Anterior cingulate cortex (tissue), 58 donors: ENCODE data around the gene HIRA.
A peak's percentile ranks its signal among the peaks of the same experiment; 100 is the strongest.

Source experiments
- DNase-seq, 58 donors: peaks; one replicate each; lab custom pipeline; 2025; lab: John Stamatoyannopoulos, UW

The HIRA gene

DNA sequence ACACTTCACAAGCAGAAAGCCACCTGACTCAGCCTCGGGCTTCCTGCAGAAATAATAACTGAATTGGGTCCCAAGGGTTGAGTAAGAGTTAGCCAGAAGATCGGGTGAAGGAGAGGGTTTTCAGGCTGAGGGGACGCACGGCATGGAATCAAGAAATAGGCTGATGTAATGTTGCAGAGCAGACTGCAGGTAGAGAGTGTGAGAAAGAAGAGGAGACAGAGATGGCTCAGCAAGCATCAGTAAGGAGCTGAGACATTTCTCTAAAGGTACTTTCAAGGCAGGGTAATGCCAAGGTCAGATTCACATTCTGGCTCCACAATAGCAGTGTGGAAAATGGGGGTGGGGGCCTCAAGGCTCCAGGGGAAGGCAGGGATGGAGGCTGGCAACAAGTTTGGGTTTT lies 18.6 kb downstream of the HIRA start:
- no peak for DNase-seq

DNA sequence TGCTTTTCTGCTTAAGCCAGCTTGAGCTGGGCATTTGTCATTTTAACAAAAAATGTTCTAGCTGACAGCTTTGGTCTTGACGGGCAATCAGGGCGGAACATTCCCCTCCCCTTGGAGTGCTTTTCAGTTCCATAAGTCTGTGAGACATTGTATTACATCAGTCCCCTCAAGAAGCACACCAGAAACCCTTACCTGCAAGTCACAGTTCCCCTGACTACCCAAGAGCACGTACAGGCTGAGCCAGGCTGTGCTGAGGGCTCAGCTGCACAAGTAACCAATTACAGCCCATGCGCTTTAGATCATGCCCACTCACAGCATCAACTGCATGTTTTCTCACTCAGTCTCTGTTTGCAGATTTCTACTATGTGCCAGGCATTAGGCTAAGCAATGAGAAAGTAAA lies 19.1 kb downstream of the HIRA start:
- DNase-seq = no peak

DNA sequence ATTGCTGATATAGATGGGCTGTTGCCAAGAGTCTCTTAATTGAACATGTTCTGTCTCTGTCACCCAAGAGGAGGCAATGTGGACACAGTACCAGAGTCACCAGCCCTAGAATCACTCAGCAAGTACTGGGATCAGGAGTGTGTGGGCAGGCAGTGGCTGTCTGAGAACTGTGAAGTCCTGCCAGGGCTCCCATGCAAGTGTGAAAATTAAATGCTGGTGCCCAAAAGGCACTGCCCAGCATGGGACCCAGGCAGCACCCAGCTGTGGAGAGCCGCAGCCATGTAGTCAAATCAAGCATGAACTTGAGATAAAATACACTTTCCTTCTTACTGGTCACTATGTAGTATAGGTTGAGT lies 19.9 kb downstream of the HIRA start:
- no peak for DNase-seq

DNA sequence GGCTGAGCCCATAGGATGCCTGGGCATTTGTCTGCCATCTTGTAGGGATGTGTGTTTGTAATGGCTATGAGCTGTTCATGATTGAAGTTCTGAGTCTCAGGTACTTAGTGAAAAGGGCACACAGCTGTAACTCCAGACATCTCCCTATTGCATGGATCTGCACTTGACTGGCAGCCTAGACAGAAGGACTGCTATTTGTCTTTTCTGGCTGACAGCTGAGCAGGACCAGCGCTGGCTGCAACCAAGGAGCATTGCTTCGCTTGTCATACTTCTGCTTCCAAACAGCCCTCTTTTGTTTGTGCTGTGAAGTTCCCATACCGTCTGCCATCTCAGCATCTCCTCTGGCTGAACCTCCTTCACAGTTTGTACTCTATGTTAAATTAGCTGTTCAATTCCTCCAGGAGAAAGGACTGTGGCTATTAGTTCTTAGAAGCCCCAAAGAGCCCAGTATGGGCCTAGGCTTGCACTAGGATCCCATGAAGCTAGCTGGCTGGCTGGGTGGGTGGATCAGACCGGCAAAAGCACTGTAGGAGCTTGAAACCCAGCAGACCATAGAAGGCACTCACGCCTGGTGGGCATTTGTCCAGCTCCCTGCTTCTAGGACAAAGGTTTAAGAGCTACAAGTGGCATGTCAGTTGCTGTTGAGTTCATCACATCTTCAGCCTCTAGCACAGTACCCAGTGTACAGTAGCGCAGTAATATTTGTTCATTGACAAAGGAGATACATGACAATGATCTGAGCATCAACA lies 20.4 kb downstream of the HIRA start:
- peak in 1 of 58 donors; percentile 45 for DNase-seq

DNA sequence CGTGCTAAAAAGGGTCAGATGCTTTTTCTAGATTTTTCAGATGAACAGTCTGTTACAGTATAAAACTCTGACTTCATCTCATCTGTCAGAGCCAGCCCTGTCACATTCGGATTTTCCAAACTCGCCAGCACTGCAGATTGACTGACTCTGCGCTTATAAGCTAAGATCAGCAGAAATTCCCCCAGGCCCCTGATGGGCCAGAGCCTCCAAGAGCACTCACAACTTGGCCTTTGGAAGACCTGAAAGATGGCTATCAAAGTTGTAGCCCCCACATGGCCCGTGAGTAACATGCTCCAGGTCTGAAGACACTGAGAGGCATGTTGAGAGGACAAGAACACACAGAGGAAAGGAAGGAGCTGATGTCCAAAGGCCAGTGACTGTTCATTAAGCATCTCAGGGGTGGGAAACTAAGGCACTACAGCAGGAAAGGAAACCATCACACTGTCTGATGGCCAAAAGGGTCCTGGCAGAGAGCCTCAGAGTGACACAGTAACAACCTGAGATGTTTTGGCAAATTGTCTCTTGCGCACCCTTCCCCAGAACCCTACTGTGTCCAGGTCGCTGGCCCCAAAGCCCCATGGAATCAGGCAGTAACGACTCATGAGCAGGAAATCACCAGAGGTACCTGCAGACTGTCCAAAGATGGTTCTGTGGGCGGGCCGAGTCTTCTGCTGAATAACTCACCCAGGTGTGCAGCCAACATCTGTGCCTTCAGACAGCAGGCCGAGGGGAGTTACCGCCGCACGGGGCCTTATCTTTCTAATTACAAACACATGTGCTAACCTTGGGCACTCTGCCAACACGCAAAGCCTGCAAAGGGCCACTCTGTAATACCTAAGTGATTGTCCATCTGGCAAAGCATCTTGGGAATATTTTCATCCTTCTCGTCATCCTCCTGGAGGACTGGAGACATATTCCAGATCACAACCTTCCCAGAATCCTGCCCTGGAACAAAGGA lies 23.6 kb downstream of the HIRA start:
- DNase-seq = no peak

DNA sequence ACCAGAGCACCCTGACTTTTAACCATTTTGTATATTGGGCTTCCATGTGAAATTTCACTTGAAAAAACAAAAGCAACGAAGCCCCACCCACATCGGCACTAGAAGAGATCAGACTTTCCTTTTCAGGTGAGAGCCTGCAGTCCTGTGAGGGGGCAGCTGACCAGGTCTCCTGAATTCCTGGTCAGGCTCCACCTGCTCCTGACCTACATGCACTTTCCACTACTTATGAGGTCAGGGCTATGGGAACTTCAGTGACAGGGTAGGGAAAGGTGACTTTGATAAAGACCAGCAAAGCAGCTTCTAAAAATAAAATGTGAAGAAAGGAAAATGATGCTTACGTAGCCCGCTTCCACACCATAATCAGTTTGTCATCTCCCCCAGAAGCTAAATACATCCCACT lies 24.7 kb downstream of the HIRA start:
- no peak for DNase-seq

DNA sequence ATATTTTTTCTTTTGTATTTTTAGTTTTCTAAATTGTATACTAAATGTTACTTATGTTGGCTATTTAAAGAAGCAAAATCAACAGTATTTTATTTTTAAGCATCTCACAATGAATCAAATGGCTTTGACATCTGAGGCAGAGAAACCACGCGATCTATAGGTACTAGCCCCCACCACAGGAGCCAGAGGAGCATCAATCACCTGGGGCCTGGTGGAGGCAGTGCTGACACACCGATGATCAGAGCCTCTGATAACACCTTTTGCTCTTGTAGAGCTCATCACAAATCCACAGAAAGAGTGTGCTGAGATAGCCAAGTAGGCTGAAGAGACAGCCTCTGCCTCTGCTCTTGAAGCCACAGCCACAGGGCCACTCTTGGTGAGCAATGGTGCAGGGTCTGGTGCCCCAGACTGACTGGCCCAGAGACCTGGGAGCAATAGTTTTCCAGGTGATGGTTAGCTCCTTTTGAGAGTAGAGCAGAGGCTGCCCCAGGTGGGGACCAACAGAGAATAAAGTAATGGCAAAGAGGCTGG lies 25.2 kb downstream of the HIRA start:
- no peak for DNase-seq

DNA sequence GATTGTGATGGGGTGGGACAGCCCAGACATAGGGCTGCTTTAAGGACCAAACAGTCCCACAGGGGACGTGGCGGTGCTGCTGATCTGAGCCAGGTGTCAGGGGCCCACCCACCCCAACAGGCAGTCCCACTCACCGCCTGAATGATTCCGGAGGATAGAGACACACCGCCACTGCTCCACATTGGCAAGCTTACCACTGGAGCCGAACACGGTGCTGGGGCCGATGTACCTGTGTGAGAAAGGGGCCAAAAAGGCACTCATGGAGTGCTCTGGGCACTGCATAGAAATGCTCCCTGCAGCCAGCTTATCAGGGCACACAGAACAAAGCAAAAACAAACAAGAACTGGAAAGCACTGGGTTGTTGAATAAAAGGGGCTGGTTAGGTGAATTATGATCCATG lies 25.9 kb downstream of the HIRA start:
- no peak for DNase-seq

DNA sequence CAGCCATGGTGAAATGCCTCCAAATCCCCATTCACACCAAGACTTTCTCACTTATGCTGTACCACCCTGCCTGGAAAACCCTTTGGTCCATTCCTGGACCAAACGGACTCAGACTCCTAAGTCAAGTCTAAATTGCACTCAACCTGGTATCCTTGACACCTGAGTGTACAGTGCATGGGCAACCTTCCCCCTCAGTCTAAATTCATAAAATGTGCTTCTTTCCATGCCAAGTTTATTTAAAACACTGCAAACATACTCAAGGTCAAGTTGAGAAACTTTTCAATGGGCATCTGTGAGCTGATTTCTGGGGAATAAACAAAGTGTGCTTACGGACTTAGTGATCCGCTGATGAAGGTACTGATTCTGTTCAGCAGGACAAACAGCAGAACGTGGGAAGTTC lies 26.4 kb downstream of the HIRA start:
- no peak for DNase-seq

DNA sequence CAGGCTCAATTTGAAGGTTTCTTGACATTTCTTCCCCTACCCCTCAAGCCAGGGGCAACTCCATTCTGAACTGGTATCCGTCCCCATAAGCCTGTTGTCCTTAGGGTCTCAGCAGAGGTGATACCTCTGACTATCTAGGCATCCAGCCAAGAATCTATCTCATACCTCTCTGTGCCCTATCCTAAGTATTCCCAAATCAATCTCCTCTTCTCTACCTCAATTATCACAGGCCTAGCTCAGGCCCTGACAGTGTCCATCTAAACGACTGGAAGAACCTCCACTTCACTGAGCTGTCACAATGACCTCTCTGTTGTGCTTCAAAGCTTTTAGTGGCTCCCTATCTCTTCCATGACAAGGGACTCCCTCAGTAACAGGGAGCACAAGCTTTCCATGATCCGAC lies 26.9 kb downstream of the HIRA start:
- no peak for DNase-seq

DNA sequence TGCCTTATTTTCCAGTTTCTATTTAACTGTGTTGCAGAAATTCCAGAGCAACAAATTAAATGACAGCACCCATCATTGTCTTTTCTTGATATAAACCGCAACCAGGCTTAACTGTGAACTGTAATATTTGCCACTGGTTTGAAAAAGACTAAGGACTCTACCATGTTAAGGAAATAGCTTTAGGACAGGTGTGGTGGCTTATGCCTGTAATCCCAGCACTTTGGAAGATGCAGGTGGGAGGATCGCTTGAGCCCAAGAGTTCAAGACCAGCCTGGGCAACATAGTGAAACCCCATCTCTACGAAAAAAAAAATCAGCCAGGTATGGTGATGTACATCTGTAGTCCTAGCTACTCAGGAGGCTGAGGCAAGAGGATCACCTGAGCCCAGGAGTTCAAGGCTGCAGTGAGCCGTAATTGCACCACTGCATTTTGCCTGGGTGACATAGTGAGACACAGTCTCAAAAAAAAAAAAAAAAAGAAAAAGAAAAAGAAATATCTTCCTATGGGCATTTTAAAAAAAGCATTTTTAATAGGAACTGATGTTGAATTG lies 28.8 kb downstream of the HIRA start:
- DNase-seq = no peak

DNA sequence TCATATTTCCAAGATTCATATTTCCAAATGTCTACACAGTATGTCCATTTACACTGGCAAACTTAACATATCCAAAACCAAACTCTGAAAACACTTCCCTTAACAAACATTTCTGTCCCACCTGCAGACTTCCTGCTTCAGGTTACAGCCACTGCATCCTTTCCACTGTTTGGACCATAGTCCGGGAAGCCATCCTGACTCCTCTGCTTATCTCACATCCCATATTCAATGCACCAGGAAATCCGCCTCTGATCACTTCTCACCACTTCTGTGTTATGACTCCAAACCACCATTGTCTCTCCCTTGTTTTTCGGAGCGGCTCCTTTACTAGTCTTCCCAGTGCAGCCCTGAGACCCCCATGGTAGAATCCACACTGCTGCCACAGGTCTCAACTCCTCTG lies 30.1 kb downstream of the HIRA start:
- DNase-seq = no peak

DNA sequence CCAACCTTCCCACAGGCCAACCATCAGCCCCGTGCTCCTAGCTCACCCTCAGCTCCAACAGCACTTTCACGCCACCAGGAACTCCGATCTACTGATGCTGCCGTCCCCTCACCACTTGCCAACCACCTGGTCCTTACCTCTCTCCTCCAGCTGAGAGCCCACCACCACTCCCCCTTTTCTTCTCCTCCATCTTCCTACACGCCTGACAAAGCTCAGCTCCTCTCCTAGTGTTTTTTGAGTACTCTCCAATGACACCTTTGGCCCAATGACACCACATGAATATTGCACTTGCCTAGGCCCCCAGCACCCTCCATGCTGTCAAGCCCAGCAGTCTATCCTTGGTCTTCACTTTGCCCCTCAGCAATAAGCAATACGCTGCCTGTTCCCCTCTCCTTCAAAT lies 30.7 kb downstream of the HIRA start:
- DNase-seq = no peak

DNA sequence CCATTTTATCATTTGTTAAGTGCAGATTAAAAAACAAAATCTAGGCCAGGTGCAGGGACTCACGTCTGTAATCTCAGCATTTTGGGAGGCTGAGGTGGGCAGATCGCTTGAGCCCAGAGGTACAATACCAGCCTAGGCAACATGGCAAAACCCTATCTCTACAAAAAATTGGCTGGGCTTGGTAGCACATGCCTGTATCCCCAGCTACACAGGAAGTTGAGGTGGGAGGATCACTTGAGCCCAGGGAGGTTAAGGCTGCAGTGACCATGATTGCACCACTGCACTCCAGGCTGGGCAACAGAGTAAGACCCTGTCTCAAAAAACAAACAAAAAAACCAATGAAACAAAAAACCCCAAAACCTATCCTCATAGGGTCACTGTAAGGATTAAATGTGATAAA lies 32.9 kb downstream of the HIRA start:
- DNase-seq = no peak

DNA sequence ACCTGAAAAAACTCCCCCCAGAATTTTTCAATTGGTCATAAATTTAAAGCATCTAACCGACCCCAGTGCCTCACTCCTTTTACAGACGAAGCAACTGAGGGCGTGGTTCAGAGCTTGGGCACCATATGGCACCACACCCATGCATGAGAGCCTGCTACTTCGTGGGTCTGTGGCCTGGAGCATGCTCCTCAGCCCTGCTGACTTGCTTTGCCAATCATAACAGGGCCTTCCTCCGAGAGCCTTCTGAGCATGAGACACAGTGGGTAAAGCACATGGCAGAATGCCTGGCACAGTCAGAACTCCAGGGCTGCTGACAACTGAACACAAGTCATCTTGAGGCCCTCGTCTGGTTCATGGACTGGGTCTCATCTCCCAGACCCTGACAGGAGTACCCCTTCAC lies 33.3 kb downstream of the HIRA start:
- no peak for DNase-seq

DNA sequence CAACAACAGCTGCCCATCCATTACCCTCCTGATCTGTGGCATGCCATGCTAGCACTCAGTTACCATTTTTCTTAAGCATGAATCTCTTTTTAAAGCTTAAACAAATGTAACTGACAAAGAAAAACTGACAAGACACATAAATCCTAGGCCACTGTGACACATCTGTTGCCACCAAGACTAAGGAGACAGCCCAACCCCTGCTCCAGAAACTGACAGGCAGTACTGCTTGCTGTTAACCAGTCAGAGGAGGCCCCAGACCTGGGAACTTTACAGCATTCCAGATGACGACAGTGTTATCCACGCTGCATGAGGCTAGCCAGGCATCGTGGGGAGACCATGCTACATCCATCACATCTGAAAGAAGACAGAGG lies 33.8 kb downstream of the HIRA start:
- DNase-seq = peak in 1 of 58 donors; percentile 15

DNA sequence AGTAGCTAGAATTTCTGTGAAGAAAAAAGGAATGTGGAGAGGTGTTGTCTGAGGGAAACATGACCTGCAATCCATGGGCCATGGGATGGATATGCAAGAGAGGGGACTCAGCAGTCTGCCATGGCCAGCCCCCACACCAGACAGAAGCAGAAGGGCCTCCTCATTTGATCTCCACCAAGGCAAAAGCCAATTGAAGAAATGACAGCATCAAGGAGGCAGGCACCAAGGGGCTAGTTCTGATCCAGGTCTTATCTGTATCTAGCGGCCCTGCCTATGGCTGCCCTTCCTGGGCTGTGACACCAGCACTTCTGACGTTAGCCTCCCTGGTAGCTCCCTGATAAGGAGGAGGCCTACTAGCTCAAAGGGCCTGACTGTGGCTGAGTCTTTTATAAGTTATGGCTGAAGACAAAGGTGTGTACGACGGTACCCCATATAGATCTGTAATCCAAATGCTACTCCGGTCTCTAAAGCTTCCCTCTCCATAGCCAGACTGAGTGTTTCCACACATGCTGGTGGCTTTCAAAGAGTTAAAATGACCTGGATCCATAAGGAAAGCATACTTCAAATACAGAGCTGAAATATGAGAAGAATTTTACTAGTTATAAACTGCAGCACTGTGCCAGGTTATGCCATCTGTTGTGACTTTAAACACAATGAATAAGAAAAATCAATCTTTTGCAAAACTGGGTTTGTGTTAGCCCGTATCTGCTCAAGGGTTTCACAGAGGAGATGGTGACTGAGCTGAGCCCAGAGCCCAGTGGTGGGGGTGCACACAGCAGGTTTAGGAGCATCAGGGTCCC lies 34.4 kb downstream of the HIRA start:
- no peak for DNase-seq

DNA sequence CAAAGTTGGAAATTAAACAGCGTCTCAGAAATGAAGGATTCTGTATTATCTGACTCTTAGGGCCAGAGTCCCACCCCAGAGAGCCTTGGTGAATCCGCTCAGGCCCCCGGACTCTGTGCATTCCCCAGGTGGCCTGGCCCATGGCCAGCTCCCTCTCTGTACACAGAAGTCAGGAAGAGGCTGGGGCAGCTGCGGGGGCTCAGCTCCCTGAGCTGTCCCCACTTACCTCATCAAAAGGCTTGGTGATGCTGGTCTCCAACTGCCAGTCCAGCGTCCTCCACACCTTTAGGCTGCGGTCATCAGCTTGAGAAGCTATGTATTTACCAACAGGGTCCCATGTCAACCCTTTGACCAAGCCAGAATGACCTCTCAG lies 35.0 kb downstream of the HIRA start:
- no peak for DNase-seq

DNA sequence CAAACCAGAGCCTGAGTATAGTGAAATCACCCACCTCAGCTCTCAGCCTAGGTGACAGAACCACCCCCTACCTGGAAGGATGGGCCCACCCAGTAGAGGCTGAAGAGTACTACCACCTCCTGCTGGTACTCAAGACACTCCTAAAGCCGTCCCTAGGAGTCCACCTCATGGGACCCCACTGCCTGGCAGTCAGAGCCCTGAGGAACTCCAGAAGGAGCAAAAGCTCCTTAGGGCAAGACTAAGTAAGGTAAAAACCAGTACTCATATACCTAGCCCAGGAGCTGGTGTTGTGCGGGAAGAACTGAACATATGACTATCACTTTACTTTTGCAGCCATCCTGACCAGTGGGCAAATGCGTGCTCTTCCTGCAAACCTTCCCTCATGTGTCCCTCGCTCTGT lies 36.3 kb downstream of the HIRA start:
- no peak for DNase-seq

DNA sequence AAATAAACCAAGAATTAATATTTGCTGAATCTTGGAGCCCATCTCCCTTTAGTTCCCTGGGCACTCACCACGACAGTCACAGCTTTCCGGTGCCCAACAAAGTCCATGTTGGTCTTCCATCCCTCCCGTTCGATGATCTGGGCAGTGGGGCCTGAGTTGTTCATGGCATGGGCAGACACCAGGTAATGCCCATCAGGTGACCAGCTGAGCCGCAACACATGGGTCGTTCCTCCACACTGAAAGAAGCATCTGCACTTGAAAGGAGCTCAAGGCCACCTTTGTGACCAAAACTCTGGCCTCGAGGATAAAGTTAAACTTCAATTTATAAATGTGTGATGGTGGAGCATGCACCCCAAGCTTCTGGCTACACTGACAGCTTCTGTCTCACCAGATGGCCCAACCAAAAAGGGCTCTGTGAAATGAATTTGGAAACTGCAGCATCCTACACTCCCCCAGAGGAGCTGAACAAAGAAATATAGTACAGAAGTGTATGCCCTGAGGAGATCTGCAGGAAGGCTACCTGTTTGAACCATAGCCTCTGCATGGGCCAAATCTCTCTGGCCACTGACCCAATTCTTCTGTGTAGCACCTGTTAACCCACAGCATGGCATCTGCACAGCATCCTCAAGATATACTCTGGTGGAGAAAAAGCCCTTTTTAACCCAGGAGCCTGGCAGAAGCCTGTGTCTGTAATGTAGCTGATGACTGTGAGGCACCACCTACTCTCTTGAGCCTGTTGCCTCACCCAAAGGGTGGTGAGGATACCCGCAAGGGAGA lies 37.1 kb downstream of the HIRA start:
- DNase-seq = peak in 2 of 58 donors; percentile 17 to 19
